Pancreas (tissue), 10 donors: ENCODE data around the gene HHIPL1. TPM values are rescaled to one million over a fixed set of nuclear protein-coding genes. Genes with fewer than 3 reads are reported as not detected.

Source experiments
- ATAC-seq, 4 donors: fragments of 200-7000 bp; cut with Tn5 transposase; one replicate each; pipeline versions ENCODE4 v1.8.0 to v1.9.1; 2020; ENCODE audit warnings: mild to moderate bottlenecking in 4 of 4, moderate library complexity in 4 of 4
- DNase-seq, 6 donors: peaks; one replicate each; pipeline ENCODE4 v3.0.0-alpha.2; 2020
- FAIRE-seq: peaks from 2 replicates; lab custom pipeline; 2012; peaks lifted over from hg19 to GRCh38; lab: Jason Lieb, UNC
- H3K27ac ChIP-seq, 4 donors: fragments of 200-600 bp; sonication (generic); 1 replicate in 3 of 4; 2 replicates in 1 of 4; pipeline versions ENCODE4 v1.5.0 to v1.8.0; 2020
- H3K27me3 ChIP-seq, 4 donors: fragments of 200-600 bp; one replicate each; pipeline ENCODE4 v1.8.0; 2021
- H3K36me3 ChIP-seq, 3 donors: fragments of 200-600 bp; sonication (generic) in 1 of 3; one replicate each; pipeline versions ENCODE4 v1.5.0 to v1.8.0; 2020 to 2021
- H3K4me1 ChIP-seq, 3 donors: fragments of 200-600 bp; one replicate each; pipeline ENCODE4 v1.8.0; 2021
- H3K4me3 ChIP-seq, 4 donors: fragments of 200-600 bp; sonication (generic) in 2 of 4; one replicate each; pipeline versions ENCODE4 v1.5.0 to v1.8.0; 2020 to 2021
- H3K9me3 ChIP-seq, 4 donors: fragments of 200-600 bp; one replicate each; pipeline ENCODE4 v1.8.0; 2021
- WGBS, 2 donors: extraction: QIAGEN DNeasy Blood & Tissue Kit; methylation state at CpG; one replicate each; pipeline ENCODE4 v1.1.7; 2013; 5-methylcytosine and 5-hydroxymethylcytosine counted together
- intact Hi-C, 3 donors: fragments of 100-400 bp; cut with DNase I; formaldehyde crosslinking; loops; one replicate each; pipeline versions ENCODE4 v1.11.1 to v1.14.2; 2022
- polyA plus RNA-seq, 2 donors: library from polyadenylated mRNA; stranded (reverse); fragments of 200-250 nt; gene quantifications; one replicate each; pipeline ENCODE4 v1.2.3, GENCODE V29; 2013
- total RNA-seq, 6 donors: library from RNA; stranded (reverse); fragmentation: NEBNext Ultra II Directional in 4 of 6; extraction: Animal tissue kit (Norgen Biotek cat#: 25700) in 4 of 6; gene quantifications; one replicate each; pipeline versions ENCODE4 v1.2.1 to v1.2.4, GENCODE V29; 2021 to 2023
- TF ChIP-seq, protein P1 (sequence below), 4 donors: fragments of 200-600 bp; sonication (generic) in 3 of 4; IDR thresholded peaks; one replicate each; pipeline versions ENCODE4 v1.5.0 to v1.8.0; 2021; ENCODE audit warnings: antibody characterized with exemption in 4 of 4
- donor health status: healthy with polysubstance abuse.
- donor health status: DM: no; HTN: no; CAD: no; lungs with moderate emphysema.
- donor health status: DM: no; HTN: no; CAD: no.
- donor health status: control.
- donor health status: control.
- donor health status: Bipolar disorder and iron deficiency.
- donor health status: DM: yes; HTN: yes; CAD: no.
- donor health status: DM: no; HTN: no; CAD: no.
- donor health status: DM: no; HTN: no; CAD: no.
- donor health status: DM: yes; HTN: yes; CAD: no.

HHIPL1 gene
- 1 to 10 TPM in 1 of 6 donors, under 1 TPM in 5; 0.13 to 1.2 (median 0.29) TPM for total RNA-seq
- under 1 TPM; 0.09 to 0.23 TPM for polyA plus RNA-seq

DNA sequence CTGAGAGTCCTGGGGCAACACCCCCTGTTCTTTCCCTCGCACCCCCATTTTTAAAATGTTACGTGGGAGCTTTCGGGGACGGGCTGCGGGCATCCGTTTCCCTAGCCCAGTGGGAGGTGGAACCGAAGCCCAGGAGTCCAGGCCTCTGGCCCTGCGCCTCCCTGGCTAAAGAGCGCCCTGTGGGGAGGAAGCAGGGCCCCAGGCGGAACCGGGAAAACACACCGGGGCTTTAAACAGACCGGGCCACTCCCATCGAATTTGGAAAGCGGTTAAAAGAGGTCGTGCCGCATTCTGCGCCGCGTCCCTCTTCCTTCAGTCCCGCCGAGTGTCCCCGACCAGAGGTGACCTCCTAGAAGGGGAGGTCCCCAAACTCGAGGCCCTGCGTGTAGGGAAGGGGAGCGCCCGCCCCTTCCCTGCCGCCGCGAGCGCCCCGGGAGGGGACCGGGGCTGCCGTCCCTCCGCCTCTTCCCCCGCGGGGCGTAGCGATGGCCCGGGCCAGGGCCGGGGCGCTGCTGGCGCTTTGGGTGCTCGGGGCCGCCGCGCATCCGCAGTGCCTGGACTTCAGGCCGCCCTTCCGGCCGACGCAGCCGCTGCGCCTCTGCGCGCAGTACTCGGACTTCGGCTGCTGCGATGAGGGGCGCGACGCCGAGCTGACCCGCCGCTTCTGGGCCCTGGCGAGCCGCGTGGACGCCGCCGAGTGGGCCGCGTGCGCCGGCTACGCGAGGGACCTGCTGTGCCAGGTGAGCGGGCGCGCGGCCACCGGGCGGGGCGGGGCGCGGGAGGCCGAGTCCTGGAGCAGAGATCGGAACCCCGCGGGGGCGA, at the start of gene HHIPL1:
Gene HHIPL1 (plus strand): TSS at position 407 of the 822 bp plus-strand sequence. CDS start 79 bp downstream, at position 486.
- Histone ChIP-seq H3K4me1 (no peaks in the 10 kb centered on the region), H3K36me3 (no peaks in the 10 kb centered on the region), H3K27me3 (no peaks in the 10 kb centered on the region), H3K27ac (no peak within 1 kb of the TSS), H3K4me3 (peak within 1 kb of the TSS; percentile 31 to 49 (median 35)), H3K9me3 (no peaks in the 10 kb centered on the region)
- FAIRE-seq (no peak), DNase-seq (peak in 1 of 6 donors; percentile 66), ATAC-seq (peak in 3 of 4 donors; percentile 54 to 74 (median 60))
- intact Hi-C loops: no loop called here
- TF ChIP-seq, protein P1, sequence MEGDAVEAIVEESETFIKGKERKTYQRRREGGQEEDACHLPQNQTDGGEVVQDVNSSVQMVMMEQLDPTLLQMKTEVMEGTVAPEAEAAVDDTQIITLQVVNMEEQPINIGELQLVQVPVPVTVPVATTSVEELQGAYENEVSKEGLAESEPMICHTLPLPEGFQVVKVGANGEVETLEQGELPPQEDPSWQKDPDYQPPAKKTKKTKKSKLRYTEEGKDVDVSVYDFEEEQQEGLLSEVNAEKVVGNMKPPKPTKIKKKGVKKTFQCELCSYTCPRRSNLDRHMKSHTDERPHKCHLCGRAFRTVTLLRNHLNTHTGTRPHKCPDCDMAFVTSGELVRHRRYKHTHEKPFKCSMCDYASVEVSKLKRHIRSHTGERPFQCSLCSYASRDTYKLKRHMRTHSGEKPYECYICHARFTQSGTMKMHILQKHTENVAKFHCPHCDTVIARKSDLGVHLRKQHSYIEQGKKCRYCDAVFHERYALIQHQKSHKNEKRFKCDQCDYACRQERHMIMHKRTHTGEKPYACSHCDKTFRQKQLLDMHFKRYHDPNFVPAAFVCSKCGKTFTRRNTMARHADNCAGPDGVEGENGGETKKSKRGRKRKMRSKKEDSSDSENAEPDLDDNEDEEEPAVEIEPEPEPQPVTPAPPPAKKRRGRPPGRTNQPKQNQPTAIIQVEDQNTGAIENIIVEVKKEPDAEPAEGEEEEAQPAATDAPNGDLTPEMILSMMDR (IDR thresholded peaks at IDR 0.05): no peak
- 9 to 11% methylated on average over 79 to 91 of the region's 91 CpGs for WGBS, 2 donors

DNA sequence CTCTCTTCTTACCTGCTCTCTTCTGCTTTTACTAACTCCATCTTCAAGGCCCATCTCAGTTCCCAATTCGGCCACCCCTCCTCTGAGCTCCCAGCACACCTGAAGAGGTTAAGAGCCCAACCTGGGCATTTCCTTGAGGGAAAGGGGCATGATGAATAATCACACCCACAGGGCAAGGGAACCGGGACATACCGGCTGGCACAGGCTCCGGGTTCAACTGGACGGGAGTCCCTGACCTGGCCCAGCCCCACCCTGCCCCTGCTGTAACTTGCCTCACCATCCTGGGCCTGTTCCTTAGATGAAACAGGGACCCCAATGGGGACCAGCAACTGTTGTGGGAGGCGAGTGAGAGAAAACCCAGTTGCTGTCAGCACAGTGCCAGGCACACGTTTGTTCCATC, 49.4 kb upstream of the HHIPL1 start:
- Histone ChIP-seq H3K27ac (peak overlapping the region; percentile 54 to 76 (median 65)), H3K4me1 (peaks cover 32 to 46% (median 34%) of the 10 kb centered on the region in 3 donors), H3K4me3 (no peak overlapping the region), H3K9me3 (no peaks in the 10 kb centered on the region), H3K36me3 (no peaks in the 10 kb centered on the region), H3K27me3 (no peaks in the 10 kb centered on the region)
- intact Hi-C loops: loop anchor here in 1 of 3 donors (5.0 kb wide), 1 partner anchor 33 kb away; no protein-coding TSS in a partner anchor
- FAIRE-seq: no peak
- ATAC-seq: peak in 1 of 4 donors; percentile 9
- WGBS, 2 donors: 45 to 52% methylated on average over 7 of the region's 7 CpGs
- no peak for DNase-seq
- TF ChIP-seq, protein P1 (IDR thresholded peaks at IDR 0.05): no peak

DNA sequence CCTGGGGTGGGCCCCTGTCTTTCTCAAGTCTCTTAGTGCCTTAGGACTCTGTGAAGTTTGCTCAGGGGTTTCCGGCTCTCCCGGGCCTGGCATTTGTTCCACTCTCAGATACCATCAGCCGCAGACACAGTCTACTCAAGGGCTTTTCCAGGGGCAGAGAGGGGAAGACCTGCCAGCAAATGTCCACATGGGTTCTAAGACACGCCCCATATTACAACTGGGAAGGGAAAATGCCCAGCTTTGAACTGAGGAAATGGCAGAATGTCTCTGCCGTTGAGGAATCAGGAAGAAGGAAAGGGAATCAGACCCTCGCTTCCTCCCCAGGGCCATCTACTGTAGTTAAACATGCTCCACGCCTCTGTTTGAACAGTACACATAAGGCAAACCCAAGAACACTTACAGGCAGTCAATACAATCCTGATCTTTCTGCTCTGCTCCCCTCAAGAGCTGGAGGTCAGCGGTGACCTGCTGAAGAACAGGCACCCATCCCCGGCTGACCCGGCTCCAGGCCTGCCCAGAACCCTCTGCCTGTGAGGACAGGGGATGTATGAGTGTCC, 48.8 kb upstream of the HHIPL1 start:
- intact Hi-C loops: loop anchor here in 1 of 3 donors (5.0 kb wide), 1 partner anchor 34 kb away; no protein-coding TSS in a partner anchor
- ATAC-seq: peak; percentile 85 to 93 (median 86)

DNA sequence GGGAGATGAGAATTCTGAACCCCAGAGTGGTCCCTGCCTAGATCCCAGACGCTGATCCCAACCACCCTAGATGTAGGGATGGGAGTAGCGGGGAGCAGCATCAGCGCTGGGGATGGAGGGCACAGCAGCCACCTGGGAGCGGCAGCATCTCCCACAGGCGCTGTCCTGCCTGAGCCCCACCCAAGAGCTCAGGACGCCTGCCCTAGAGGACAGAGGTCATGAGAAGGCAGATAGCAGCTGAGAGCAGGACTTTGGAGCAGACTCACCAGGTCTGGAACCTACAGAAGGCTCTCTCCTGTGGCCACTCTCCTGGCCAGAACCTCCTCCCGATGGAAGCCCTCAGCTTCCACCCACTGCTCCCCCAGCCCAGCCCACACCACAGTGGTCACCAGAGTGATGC, 48.2 kb upstream of the HHIPL1 start:
- H3K27me3 ChIP-seq: no peaks in the 10 kb centered on the region
- no peaks in the 10 kb centered on the region for H3K9me3 ChIP-seq
- H3K27ac ChIP-seq: peak overlapping the region in 2 of 4 donors; percentile 72 to 76
- no peaks in the 10 kb centered on the region for H3K36me3 ChIP-seq
- ATAC-seq: no peak
- no peak for DNase-seq
- WGBS, 2 donors: 76 to 81% methylated on average over 7 of the region's 7 CpGs
- TF ChIP-seq, protein P1 (IDR thresholded peaks at IDR 0.05): no peak
- FAIRE-seq: no peak
- intact Hi-C loops: loop anchor here in 1 of 3 donors (5.0 kb wide), 1 partner anchor 34 kb away; no protein-coding TSS in a partner anchor
- no peak overlapping the region for H3K4me3 ChIP-seq
- peaks cover 40 to 57% (median 46%) of the 10 kb centered on the region in 3 donors for H3K4me1 ChIP-seq

More for the DNA sequence above, 48.8 kb upstream of the HHIPL1 start:
- Histone ChIP-seq H3K9me3 (no peaks in the 10 kb centered on the region), H3K4me1 (peaks cover 38 to 51% (median 41%) of the 10 kb centered on the region in 3 donors), H3K27ac (peak overlapping the region; percentile 54 to 76 (median 65)), H3K27me3 (no peaks in the 10 kb centered on the region), H3K4me3 (no peak overlapping the region), H3K36me3 (no peaks in the 10 kb centered on the region)
- TF ChIP-seq, protein P1 (IDR thresholded peaks at IDR 0.05): no peak
- peak; percentile 76 for FAIRE-seq
- peak in 5 of 6 donors; percentile 53 to 75 (median 69) for DNase-seq
- 18 to 19% methylated on average over 10 of the region's 10 CpGs for WGBS, 2 donors
